Epithelial cell of esophagus (primary cell): ENCODE measurements around the gene NNT.

ENCODE experiments used
- DNase-seq: peaks from one replicate; pipeline ENCODE4 v3.0.0; 2010; ENCODE audit warnings: low read depth
- H3K4me3 ChIP-seq: 2 replicates; pipeline ENCODE4 v1.5.1; 2011; ENCODE audit warnings: mild to moderate bottlenecking, low read length, control low read depth
- TF ChIP-seq, protein P1 (sequence below): IDR thresholded peaks from 2 replicates; pipeline ENCODE4 v1.5.1; 2011; ENCODE audit warnings: low read depth, mild to moderate bottlenecking, low read length, control low read depth, inconsistent platforms; ENCODE audit not compliant: insufficient read depth; ENCODE audit errors: missing control alignments

The NNT gene

DNA sequence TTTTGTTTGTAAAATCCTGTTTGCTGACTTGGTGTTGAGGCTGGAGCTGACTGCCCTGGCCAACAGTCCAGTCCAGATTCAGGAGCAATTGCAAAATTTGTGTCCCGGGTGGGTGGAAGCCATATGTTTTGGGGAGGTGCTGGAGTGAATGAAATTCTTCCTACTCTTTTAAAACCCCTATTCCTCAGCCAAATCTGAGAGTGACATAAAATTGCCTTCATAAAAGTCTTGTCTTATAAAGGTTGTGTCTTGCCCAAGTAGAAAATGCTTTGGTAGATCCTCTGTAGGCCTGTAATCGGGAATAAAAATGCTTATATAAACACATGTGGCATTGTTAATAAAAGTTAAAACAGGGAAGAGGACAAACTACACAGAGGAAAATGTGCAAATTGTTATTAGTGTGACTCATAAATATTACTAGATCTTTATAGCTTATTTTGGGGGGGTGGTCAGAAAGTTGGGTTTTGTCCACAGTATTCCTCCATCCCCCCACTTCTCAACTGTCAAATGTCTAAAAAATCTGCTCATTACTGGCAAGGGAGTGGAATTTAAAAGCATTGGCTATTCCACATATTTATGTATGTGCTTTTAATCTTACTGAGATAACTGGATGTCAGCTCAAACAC is 45.6 kb downstream of the NNT start:
- TF ChIP-seq, protein P1, sequence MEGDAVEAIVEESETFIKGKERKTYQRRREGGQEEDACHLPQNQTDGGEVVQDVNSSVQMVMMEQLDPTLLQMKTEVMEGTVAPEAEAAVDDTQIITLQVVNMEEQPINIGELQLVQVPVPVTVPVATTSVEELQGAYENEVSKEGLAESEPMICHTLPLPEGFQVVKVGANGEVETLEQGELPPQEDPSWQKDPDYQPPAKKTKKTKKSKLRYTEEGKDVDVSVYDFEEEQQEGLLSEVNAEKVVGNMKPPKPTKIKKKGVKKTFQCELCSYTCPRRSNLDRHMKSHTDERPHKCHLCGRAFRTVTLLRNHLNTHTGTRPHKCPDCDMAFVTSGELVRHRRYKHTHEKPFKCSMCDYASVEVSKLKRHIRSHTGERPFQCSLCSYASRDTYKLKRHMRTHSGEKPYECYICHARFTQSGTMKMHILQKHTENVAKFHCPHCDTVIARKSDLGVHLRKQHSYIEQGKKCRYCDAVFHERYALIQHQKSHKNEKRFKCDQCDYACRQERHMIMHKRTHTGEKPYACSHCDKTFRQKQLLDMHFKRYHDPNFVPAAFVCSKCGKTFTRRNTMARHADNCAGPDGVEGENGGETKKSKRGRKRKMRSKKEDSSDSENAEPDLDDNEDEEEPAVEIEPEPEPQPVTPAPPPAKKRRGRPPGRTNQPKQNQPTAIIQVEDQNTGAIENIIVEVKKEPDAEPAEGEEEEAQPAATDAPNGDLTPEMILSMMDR = no peak
- H3K4me3 ChIP-seq = no peak overlapping the region
- DNase-seq = no peak

DNA sequence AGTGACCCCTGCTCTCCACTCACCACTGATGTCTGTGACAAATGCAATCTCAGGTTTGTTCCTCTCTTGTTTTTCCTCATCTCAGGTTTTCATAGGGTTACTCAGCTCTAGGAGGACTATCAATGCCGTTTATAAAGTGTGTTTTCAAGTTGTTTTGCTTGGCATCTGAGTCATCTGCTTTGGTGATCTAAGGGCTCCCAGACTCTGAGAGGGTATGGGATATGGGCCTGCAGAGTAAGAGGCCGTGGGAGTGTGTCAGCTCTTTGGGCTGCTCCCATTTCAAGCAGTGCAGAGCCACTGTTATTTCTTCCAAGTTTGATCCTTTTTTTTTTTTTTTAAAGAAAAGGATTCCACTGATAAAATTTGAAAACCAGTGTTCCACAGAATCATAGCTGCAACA is 46.3 kb downstream of the NNT start:
- no peak for DNase-seq
- TF ChIP-seq, protein P1 = no peak
- no peak overlapping the region for H3K4me3 ChIP-seq

DNA sequence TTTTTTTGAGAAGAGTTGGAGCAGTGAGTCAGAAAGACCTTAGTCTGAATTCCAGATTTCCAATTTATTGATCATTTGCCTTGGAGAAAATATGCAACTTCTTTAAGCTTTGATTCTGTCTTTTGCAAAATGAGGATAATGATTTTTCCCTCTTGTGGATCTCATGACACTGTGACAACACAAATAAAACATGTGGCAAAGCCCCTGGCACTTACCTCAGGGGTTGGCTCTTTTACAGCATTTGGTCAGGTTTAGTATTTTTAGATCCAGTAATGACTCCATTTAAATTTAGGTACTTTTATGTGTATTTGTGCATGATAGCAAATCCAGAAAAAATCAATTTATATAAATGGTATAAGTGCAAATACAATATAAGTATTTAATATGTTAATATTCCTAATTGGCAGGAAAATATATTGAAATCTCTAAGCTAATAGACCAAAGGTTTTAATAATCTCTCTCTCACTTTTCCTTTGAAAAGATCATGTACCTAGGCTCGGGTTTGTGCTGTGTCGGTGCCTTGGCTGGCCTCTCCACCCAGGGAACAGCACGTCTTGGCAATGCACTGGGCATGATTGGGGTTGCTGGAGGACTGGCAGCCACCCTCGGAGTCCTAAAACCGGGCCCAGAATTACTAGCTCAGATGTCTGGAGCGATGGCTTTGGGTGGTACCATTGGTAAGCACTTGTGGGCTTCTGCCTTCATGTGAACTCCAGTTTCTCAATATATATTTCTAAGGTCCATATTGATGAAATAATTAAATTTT is 49.7 kb downstream of the NNT start:
- TF ChIP-seq, protein P1 = no peak
- H3K4me3 ChIP-seq = no peak overlapping the region
- no peak for DNase-seq

DNA sequence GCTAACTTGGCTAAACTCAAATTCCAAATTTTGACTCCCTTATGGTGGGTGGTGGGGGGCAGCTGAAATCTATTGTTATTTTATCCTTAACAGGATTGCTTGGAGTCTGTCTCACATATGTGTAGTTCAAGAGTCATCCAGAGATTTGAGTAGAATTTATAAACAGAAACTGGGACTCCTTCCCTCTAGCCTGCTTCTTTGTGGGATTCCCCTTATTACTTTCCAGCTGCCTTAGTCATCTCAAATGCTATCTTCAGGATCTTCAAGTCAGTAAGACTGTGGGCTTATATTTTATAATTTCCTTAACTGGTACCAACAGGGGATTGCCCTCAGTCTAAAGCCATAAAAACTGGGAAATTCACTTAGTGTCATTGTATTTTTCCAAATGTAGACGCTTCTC is 55.5 kb downstream of the NNT start:
- no peak overlapping the region for H3K4me3 ChIP-seq
- peak; percentile 27 for DNase-seq
- TF ChIP-seq, protein P1 = no peak

DNA sequence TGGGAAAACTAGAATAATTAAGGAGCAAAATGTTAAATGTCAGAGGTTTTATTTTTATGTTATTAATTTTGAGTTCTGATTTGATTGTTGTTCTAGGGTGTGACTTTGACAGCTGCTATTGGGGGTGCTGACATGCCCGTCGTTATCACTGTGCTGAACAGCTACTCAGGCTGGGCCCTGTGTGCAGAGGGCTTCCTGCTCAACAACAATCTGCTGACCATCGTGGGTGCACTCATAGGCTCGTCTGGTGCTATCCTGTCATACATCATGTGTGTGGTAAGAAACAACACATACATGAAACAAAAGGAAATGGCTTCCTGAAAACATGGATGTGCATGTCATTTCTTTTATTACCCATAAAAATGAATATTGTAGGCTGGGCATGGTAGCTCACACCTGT is 56.1 kb downstream of the NNT start:
- DNase-seq = no peak
- H3K4me3 ChIP-seq = no peak overlapping the region
- TF ChIP-seq, protein P1 = no peak

DNA sequence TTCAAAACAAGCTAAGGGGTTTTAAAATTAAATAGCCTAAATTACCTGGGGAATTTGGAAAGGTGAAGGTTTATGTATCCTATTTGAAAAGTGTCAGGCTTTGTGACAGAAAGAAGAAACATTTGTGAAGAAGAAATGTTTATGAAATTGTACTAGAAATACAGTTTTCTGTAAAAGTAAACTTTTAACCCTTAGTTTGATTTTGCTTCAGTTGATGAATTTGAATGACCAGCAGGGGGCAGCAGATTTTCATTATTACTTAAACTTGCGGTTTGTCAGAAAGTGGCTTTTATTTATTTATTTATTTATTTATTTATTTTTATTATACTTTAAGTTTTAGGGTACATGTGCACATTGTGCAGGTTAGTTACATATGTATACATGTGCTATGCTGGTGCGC is 58.1 kb downstream of the NNT start:
- peak; percentile 57 for DNase-seq
- H3K4me3 ChIP-seq = no peak overlapping the region
- TF ChIP-seq, protein P1 = peak; percentile 40
